Esophagus squamous epithelium (tissue), 5 donors: ENCODE measurements around the gene TUBB1. TPM values are rescaled to one million over a fixed set of nuclear protein-coding genes. Genes with fewer than 3 reads are reported as not detected.

Experiments used
- DNase-seq: peaks from one replicate; lab custom pipeline; 2025; lab: John Stamatoyannopoulos, UW
- H3K27ac ChIP-seq, 4 donors: fragments of 200-600 bp; sonication (generic); one replicate each; pipeline ENCODE4 v1.5.1; 2016 to 2019; ENCODE audit warnings: mild to moderate bottlenecking in 1 of 4
- H3K27me3 ChIP-seq, 4 donors: fragments of 200-600 bp; sonication (generic); 1 replicate in 3 of 4; 2 replicates in 1 of 4; pipeline versions ENCODE4 v1.5.1 to v1.6.0; 2017 to 2021; ENCODE audit warnings: antibody characterized with exemption in 1 of 4
- H3K36me3 ChIP-seq, 3 donors: fragments of 200-600 bp; sonication (generic); one replicate each; pipeline ENCODE4 v1.5.1; 2016 to 2019
- H3K4me1 ChIP-seq, 3 donors: fragments of 200-600 bp; sonication (generic); one replicate each; pipeline ENCODE4 v1.5.1; 2017 to 2019
- H3K4me3 ChIP-seq, 4 donors: fragments of 200-600 bp; sonication (generic); 1 replicate in 3 of 4; 2 replicates in 1 of 4; pipeline ENCODE4 v1.5.1; 2016 to 2019; ENCODE audit warnings: mild to moderate bottlenecking in 2 of 4, moderate library complexity in 1 of 4
- H3K9me3 ChIP-seq, 3 donors: fragments of 200-600 bp; sonication (generic); one replicate each; pipeline ENCODE4 v1.5.1; 2016 to 2019
- CTCF ChIP-seq, 6 experiments: fragments of 450-650 bp in 4 of 6; fragments of 200-600 bp in 2 of 6; sonication (generic) in 2 of 6; IDR thresholded peaks; one replicate each; pipeline ENCODE4 v1.5.1; 2016 to 2019; ENCODE audit warnings: antibody characterized with exemption in 6 of 6, mild to moderate bottlenecking in 4 of 6, moderate library complexity in 4 of 6
- POLR2A ChIP-seq, 4 donors: fragments of 450-650 bp; IDR thresholded peaks; one replicate each; pipeline ENCODE4 v1.6.1; 2017; ENCODE audit warnings: antibody characterized with exemption in 4 of 4, mild to moderate bottlenecking in 4 of 4, moderate library complexity in 3 of 4
- WGBS, 2 donors: methylation state at CpG; one replicate each; pipeline ENCODE4 v1.1.5; 2018; 5-methylcytosine and 5-hydroxymethylcytosine counted together
- intact Hi-C: fragments of 100-400 bp; cut with DNase I; formaldehyde crosslinking; loops from one replicate; pipeline ENCODE4 v1.15.0; 2022
- total RNA-seq, 4 donors: library from RNA; depleted of rRNA; stranded (reverse); fragments of >200 nt; gene quantifications; one replicate each; pipeline ENCODE4 v1.1.0, GENCODE V29; 2016
- donor health status: DM: yes; HTN: yes; CAD: no.

Gene TUBB1
- under 1 TPM in 1 of 4 donors, not detected in 3; 0.19 TPM for total RNA-seq

GRCh38 chr20:59019217-59019616 is at the start of gene TUBB1:
Gene TUBB1 (plus strand): TSS chr20:59019429. CDS start chr20:59019523, 94 bp downstream.
- DNase-seq = no peak

DNA sequence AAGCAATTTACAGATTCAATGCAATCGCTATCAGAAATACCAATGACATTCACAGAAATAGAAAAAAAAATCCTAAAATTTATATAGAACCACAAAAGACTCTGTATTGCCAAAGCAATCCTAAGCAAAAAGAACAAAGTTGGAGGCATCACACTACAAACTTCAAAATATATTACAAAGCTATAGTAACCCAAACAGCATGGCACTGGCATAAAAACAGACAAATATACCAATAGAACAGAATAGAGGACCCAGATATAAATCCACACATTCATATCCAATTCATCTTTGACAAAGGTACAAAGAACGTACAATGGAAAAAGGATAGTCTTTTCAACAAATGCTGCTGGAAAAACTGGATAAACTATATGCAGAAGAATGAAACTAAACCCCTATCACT is 49.8 kb upstream of the TUBB1 start:
- WGBS, 2 donors = 66 to 87% methylated on average over 2 of the region's 2 CpGs
- Histone ChIP-seq H3K27ac (no peak overlapping the region), H3K36me3 (no peaks in the 10 kb centered on the region), H3K9me3 (peaks cover 0 to 5% (median 0%) of the 10 kb centered on the region in 3 donors), H3K27me3 (peaks cover 0 to 8% (median 0%) of the 10 kb centered on the region in 4 donors), H3K4me1 (no peaks in the 10 kb centered on the region), H3K4me3 (no peak overlapping the region)
- intact Hi-C loops = no loop called here
- DNase-seq = no peak
- TF ChIP-seq CTCF (IDR thresholded peaks at IDR 0.05) (no peak), POLR2A (IDR thresholded peaks at IDR 0.05) (no peak)

More at GRCh38 chr20:59019217-59019616, at the start of gene TUBB1:
- peaks cover 0 to 29% (median 8%) of the 10 kb centered on the region in 3 donors for H3K36me3 ChIP-seq
- no peak within 1 kb of the TSS for H3K4me3 ChIP-seq
- TF ChIP-seq CTCF (IDR thresholded peaks at IDR 0.05) (no peak), POLR2A (IDR thresholded peaks at IDR 0.05) (no peak)
- WGBS, 2 donors = 90 to 100% methylated on average over 4 to 5 of the region's 5 CpGs
- no peaks in the 10 kb centered on the region for H3K9me3 ChIP-seq
- intact Hi-C loops = no loop called here
- H3K27me3 ChIP-seq = no peaks in the 10 kb centered on the region
- H3K27ac ChIP-seq = no peak within 1 kb of the TSS
- peaks cover 0 to 21% (median 0%) of the 10 kb centered on the region in 3 donors for H3K4me1 ChIP-seq

GRCh38 chr20:58970146-58970545 is 49.1 kb upstream of the TUBB1 start:
- intact Hi-C loops = no loop called here
- Histone ChIP-seq H3K36me3 (no peaks in the 10 kb centered on the region), H3K4me1 (no peaks in the 10 kb centered on the region), H3K27me3 (peaks cover 0 to 8% (median 0%) of the 10 kb centered on the region in 4 donors), H3K9me3 (peaks cover 0 to 5% (median 0%) of the 10 kb centered on the region in 3 donors), H3K27ac (no peak overlapping the region), H3K4me3 (no peak overlapping the region)
- WGBS, 2 donors = 54 to 87% methylated on average over 1 of the region's 1 CpG
- no peak for TF ChIP-seq POLR2A (IDR thresholded peaks at IDR 0.05)
- TF ChIP-seq CTCF (IDR thresholded peaks at IDR 0.05) = no peak
- DNase-seq = no peak

GRCh38 chr20:58971429-58971828 is 47.8 kb upstream of the TUBB1 start:
- WGBS, 2 donors = 75 to 87% methylated on average over 5 to 6 of the region's 6 CpGs
- Histone ChIP-seq H3K4me1 (no peaks in the 10 kb centered on the region), H3K9me3 (peaks cover 0 to 5% (median 0%) of the 10 kb centered on the region in 3 donors), H3K4me3 (no peak overlapping the region), H3K36me3 (no peaks in the 10 kb centered on the region), H3K27me3 (peaks cover 0 to 2% (median 0%) of the 10 kb centered on the region in 4 donors), H3K27ac (no peak overlapping the region)
- no peak for DNase-seq
- intact Hi-C loops = no loop called here
- TF ChIP-seq POLR2A (IDR thresholded peaks at IDR 0.05) (no peak), CTCF (IDR thresholded peaks at IDR 0.05) (no peak)

GRCh38 chr20:58973179-58973578 is 46.0 kb upstream of the TUBB1 start:
- Histone ChIP-seq H3K27ac (no peak overlapping the region), H3K36me3 (no peaks in the 10 kb centered on the region), H3K27me3 (no peaks in the 10 kb centered on the region), H3K9me3 (peaks cover 0 to 5% (median 0%) of the 10 kb centered on the region in 3 donors), H3K4me1 (no peaks in the 10 kb centered on the region), H3K4me3 (no peak overlapping the region)
- no peak for TF ChIP-seq POLR2A (IDR thresholded peaks at IDR 0.05)
- TF ChIP-seq CTCF (IDR thresholded peaks at IDR 0.05) = no peak
- intact Hi-C loops = no loop called here
- DNase-seq = no peak
- 80 to 82% methylated on average over 4 of the region's 4 CpGs for WGBS, 2 donors
